Hepatocyte (in vitro differentiated cells): ENCODE results near the gene LRMDA.

Experiments
- CTCF ChIP-seq: fragments of 200-600 bp; sonication (generic); IDR thresholded peaks from 2 replicates; pipeline ENCODE4 v1.5.1; 2016; ENCODE audit warnings: antibody characterized with exemption, mild to moderate bottlenecking; ENCODE audit not compliant: poor library complexity
- EZH2phosphoT487 ChIP-seq: fragments of 200-600 bp; sonication (generic); IDR thresholded peaks from one replicate; pipeline ENCODE4 v1.6.1; 2018; ENCODE audit warnings: antibody characterized with exemption, mild to moderate bottlenecking, low read depth, moderate library complexity; ENCODE audit not compliant: unreplicated experiment, severe bottlenecking

- TF ChIP-seq CTCF = no peak
- no peak for TF ChIP-seq EZH2phosphoT487
Observed at GRCh38 chr10:75657351-75657750, 225.9 kb downstream of the LRMDA start.
